Stimulated activated effector memory CD8-positive, alpha-beta T cell treated with anti-CD3 and anti-CD28 coated beads, Interleukin-12 subunit alpha, Interleukin-12 subunit beta, amount 100 ng/mL, for 72 hours (primary cell): ENCODE data around the gene RNF10.

Source experiments
- ATAC-seq: fragments of 150-1000 bp; cut with Tn5 transposase; 2 replicates; pipeline ENCODE4 v1.10.0; 2021
- DNase-seq, 2 donors: peaks; one replicate each; pipeline ENCODE4 v3.0.0; 2021 to 2022; ENCODE audit warnings: low spot score in 2 of 2
- H3K27ac Mint-ChIP-seq: one replicate; pipeline ENCODE4 v1.8.0; 2022; ENCODE audit warnings: mild to moderate bottlenecking, mixed read lengths
- H3K36me3 Mint-ChIP-seq: one replicate; pipeline ENCODE4 v1.8.0; 2022; ENCODE audit warnings: mild to moderate bottlenecking, mixed read lengths
- H3K4me1 Mint-ChIP-seq: one replicate; pipeline ENCODE4 v1.8.0; 2022; ENCODE audit warnings: mixed read lengths
- H3K4me3 Mint-ChIP-seq: one replicate; pipeline ENCODE4 v1.8.0; 2022; ENCODE audit warnings: mild to moderate bottlenecking, mixed read lengths
- H3K9me3 Mint-ChIP-seq: one replicate; pipeline ENCODE4 v1.8.0; 2022; ENCODE audit warnings: mixed read lengths

RNF10 gene

GRCh38 chr12:120538281-120539156 is 4.4 kb downstream of the RNF10 start:
- DNase-seq (no peak), ATAC-seq (no peak)
- H3K4me3 Mint-ChIP-seq, result peak overlapping the region; percentile 88
- H3K36me3 Mint-ChIP-seq, result peaks cover 43% of the 10 kb centered on the region
- H3K4me1 Mint-ChIP-seq, result peaks cover 55% of the 10 kb centered on the region
- no peaks in the 10 kb centered on the region for H3K9me3 Mint-ChIP-seq
- peak overlapping the region; percentile 98 for H3K27ac Mint-ChIP-seq

GRCh38 chr12:120539303-120539702 is 5.1 kb downstream of the RNF10 start:
- ATAC-seq, result peak; percentile 86
- peaks cover 55% of the 10 kb centered on the region for H3K4me1 Mint-ChIP-seq
- H3K9me3 Mint-ChIP-seq, result no peaks in the 10 kb centered on the region
- peak overlapping the region; percentile 98 for H3K27ac Mint-ChIP-seq
- H3K4me3 Mint-ChIP-seq, result peak overlapping the region; percentile 88
- H3K36me3 Mint-ChIP-seq, result peaks cover 35% of the 10 kb centered on the region
- peak in 1 of 2 donors; percentile 55 for DNase-seq

- H3K27ac Mint-ChIP-seq, result peak overlapping the region; percentile 98
- H3K4me1 Mint-ChIP-seq, result peaks cover 55% of the 10 kb centered on the region
- peak overlapping the region; percentile 88 for H3K4me3 Mint-ChIP-seq
- peaks cover 25% of the 10 kb centered on the region for H3K36me3 Mint-ChIP-seq
- no peak for DNase-seq
- H3K9me3 Mint-ChIP-seq, result no peaks in the 10 kb centered on the region
- ATAC-seq, result peak; percentile 65
Observed at GRCh38 chr12:120540445-120540844, 6.3 kb downstream of the RNF10 start.

GRCh38 chr12:120542166-120542565 is 8.0 kb downstream of the RNF10 start:
- H3K4me1 Mint-ChIP-seq, result peaks cover 38% of the 10 kb centered on the region
- H3K9me3 Mint-ChIP-seq, result no peaks in the 10 kb centered on the region
- no peak overlapping the region for H3K27ac Mint-ChIP-seq
- H3K36me3 Mint-ChIP-seq, result peaks cover 12% of the 10 kb centered on the region
- ATAC-seq, result no peak
- no peak for DNase-seq
- H3K4me3 Mint-ChIP-seq, result no peak overlapping the region

- peak overlapping the region; percentile 16 for H3K27ac Mint-ChIP-seq
- no peaks in the 10 kb centered on the region for H3K36me3 Mint-ChIP-seq
- H3K9me3 Mint-ChIP-seq, result no peaks in the 10 kb centered on the region
- ATAC-seq (no peak), DNase-seq (no peak)
- H3K4me3 Mint-ChIP-seq, result no peak overlapping the region
- peaks cover 15% of the 10 kb centered on the region for H3K4me1 Mint-ChIP-seq
Observed at GRCh38 chr12:120544691-120545090, 10.5 kb downstream of the RNF10 start.

GRCh38 chr12:120546050-120546386 is 11.9 kb downstream of the RNF10 start:
- Mint-ChIP-seq H3K27ac (no peak overlapping the region), H3K4me1 (peaks cover 8% of the 10 kb centered on the region), H3K4me3 (no peak overlapping the region), H3K9me3 (no peaks in the 10 kb centered on the region), H3K36me3 (no peaks in the 10 kb centered on the region)
- ATAC-seq, result no peak
- DNase-seq, result no peak

- DNase-seq (no peak), ATAC-seq (no peak)
- Mint-ChIP-seq H3K4me1 (no peaks in the 10 kb centered on the region), H3K27ac (peak overlapping the region; percentile 51), H3K9me3 (no peaks in the 10 kb centered on the region), H3K4me3 (no peak overlapping the region), H3K36me3 (no peaks in the 10 kb centered on the region)
Observed at GRCh38 chr12:120554678-120555077, 20.5 kb downstream of the RNF10 start.

- Mint-ChIP-seq H3K27ac (no peak overlapping the region), H3K4me1 (no peaks in the 10 kb centered on the region), H3K36me3 (no peaks in the 10 kb centered on the region), H3K4me3 (no peak overlapping the region), H3K9me3 (no peaks in the 10 kb centered on the region)
- DNase-seq, result no peak
- ATAC-seq, result no peak
Observed at GRCh38 chr12:120557589-120557988, 23.4 kb downstream of the RNF10 start.

- no peaks in the 10 kb centered on the region for H3K9me3 Mint-ChIP-seq
- ATAC-seq, result no peak
- no peak overlapping the region for H3K4me3 Mint-ChIP-seq
- no peak for DNase-seq
- H3K4me1 Mint-ChIP-seq, result no peaks in the 10 kb centered on the region
- no peaks in the 10 kb centered on the region for H3K36me3 Mint-ChIP-seq
- H3K27ac Mint-ChIP-seq, result peak overlapping the region; percentile 83
Observed at GRCh38 chr12:120562906-120563305, 28.8 kb downstream of the RNF10 start.

GRCh38 chr12:120563495-120563894 is 29.3 kb downstream of the RNF10 start:
- ATAC-seq (no peak), DNase-seq (no peak)
- Mint-ChIP-seq H3K36me3 (no peaks in the 10 kb centered on the region), H3K4me1 (no peaks in the 10 kb centered on the region), H3K27ac (peak overlapping the region; percentile 83), H3K9me3 (no peaks in the 10 kb centered on the region), H3K4me3 (no peak overlapping the region)

GRCh38 chr12:120571299-120571698 is 37.1 kb downstream of the RNF10 start:
- Mint-ChIP-seq H3K4me3 (no peak overlapping the region), H3K4me1 (no peaks in the 10 kb centered on the region), H3K36me3 (no peaks in the 10 kb centered on the region), H3K27ac (peak overlapping the region; percentile 34), H3K9me3 (no peaks in the 10 kb centered on the region)
- DNase-seq, result no peak
- no peak for ATAC-seq

- no peak for ATAC-seq
- no peaks in the 10 kb centered on the region for H3K4me1 Mint-ChIP-seq
- DNase-seq, result no peak
- H3K36me3 Mint-ChIP-seq, result no peaks in the 10 kb centered on the region
- no peaks in the 10 kb centered on the region for H3K9me3 Mint-ChIP-seq
- H3K4me3 Mint-ChIP-seq, result no peak overlapping the region
- peak overlapping the region; percentile 74 for H3K27ac Mint-ChIP-seq
Observed at GRCh38 chr12:120573560-120573959, 39.4 kb downstream of the RNF10 start.

- Mint-ChIP-seq H3K4me1 (no peaks in the 10 kb centered on the region), H3K36me3 (no peaks in the 10 kb centered on the region), H3K27ac (peak overlapping the region; percentile 55), H3K4me3 (no peak overlapping the region), H3K9me3 (no peaks in the 10 kb centered on the region)
- no peak for DNase-seq
- no peak for ATAC-seq
Observed at GRCh38 chr12:120574106-120574505, 40.0 kb downstream of the RNF10 start.

GRCh38 chr12:120579179-120579578 is 45.0 kb downstream of the RNF10 start:
- peak overlapping the region; percentile 98 for H3K4me3 Mint-ChIP-seq
- no peaks in the 10 kb centered on the region for H3K9me3 Mint-ChIP-seq
- DNase-seq (no peak), ATAC-seq (no peak)
- peaks cover 26% of the 10 kb centered on the region for H3K36me3 Mint-ChIP-seq
- peaks cover 37% of the 10 kb centered on the region for H3K4me1 Mint-ChIP-seq
- H3K27ac Mint-ChIP-seq, result no peak overlapping the region

- ATAC-seq (peak; percentile 95), DNase-seq (peak; percentile 86 to 98)
- H3K4me3 Mint-ChIP-seq, result peak within 1 kb of the TSS; percentile 98
- H3K36me3 Mint-ChIP-seq, result peaks cover 26% of the 10 kb centered on the region
- H3K4me1 Mint-ChIP-seq, result peaks cover 37% of the 10 kb centered on the region
- H3K9me3 Mint-ChIP-seq, result no peaks in the 10 kb centered on the region
- peak within 1 kb of the TSS; percentile 93 for H3K27ac Mint-ChIP-seq
Observed at GRCh38 chr12:120580787-120581723, 46.9 kb downstream of the RNF10 start, which contains the start of gene POP5. Gene POP5, minus strand, starts transcription at chr12:120581402. Its CDS starts 40 bp downstream, at chr12:120581362.
